Karpas-422 (cell line): ENCODE measurements around the gene FAM47E. TPM values are rescaled to one million over a fixed set of nuclear protein-coding genes. Genes with fewer than 3 reads are reported as not detected.
A peak's percentile ranks its signal among the peaks of the same experiment; 100 is the strongest.

Experiments used
- DNase-seq: peaks from one replicate; pipeline ENCODE4 v3.0.0-alpha.2; 2015
- H2AFZ ChIP-seq: fragments of 200-600 bp; sonication (generic); 2 replicates; pipeline ENCODE4 v1.6.1; 2014; ENCODE audit warnings: antibody characterized with exemption, low read length, mixed read lengths
- H3K27ac ChIP-seq: fragments of 200-600 bp; sonication (generic); 2 replicates; pipeline ENCODE4 v1.5.1; 2014; ENCODE audit warnings: mild to moderate bottlenecking, low read length, moderate library complexity
- H3K27me3 ChIP-seq: fragments of 200-600 bp; sonication (generic); 2 replicates; pipeline ENCODE4 v1.6.1; 2014; ENCODE audit warnings: low read length, mixed read lengths
- H3K36me3 ChIP-seq: fragments of 200-600 bp; sonication (generic); 2 replicates; pipeline ENCODE4 v1.6.1; 2014; ENCODE audit warnings: low read length, mixed read lengths; ENCODE audit not compliant: insufficient read depth
- H3K4me1 ChIP-seq: fragments of 200-600 bp; sonication (generic); 2 replicates; pipeline ENCODE4 v1.6.1; 2014; ENCODE audit warnings: mild to moderate bottlenecking, low read length, mixed read lengths
- H3K4me2 ChIP-seq: fragments of 200-600 bp; sonication (generic); 2 replicates; pipeline ENCODE4 v1.6.1; 2014; ENCODE audit warnings: low read length, low read depth, mild to moderate bottlenecking; ENCODE audit not compliant: poor library complexity, severe bottlenecking
- H3K4me3 ChIP-seq: fragments of 200-600 bp; sonication (generic); 2 replicates; pipeline ENCODE4 v1.5.1; 2014; ENCODE audit warnings: mild to moderate bottlenecking, antibody characterized with exemption, low read length, mixed read lengths
- H3K79me2 ChIP-seq: fragments of 200-600 bp; sonication (generic); 2 replicates; pipeline ENCODE4 v1.6.1; 2014; ENCODE audit warnings: mild to moderate bottlenecking, low read length, mixed read lengths
- H3K9ac ChIP-seq: fragments of 200-600 bp; sonication (generic); 2 replicates; pipeline ENCODE4 v1.6.0; 2014; ENCODE audit warnings: low read length
- H3K9me2 ChIP-seq: fragments of 200-600 bp; sonication (generic), shearing (Covaris generic); replicated peaks from 2 replicates; pipeline ENCODE4 v1.6.0; 2014; ENCODE audit warnings: mild to moderate bottlenecking, low read length, moderate library complexity; ENCODE audit not compliant: insufficient read depth
- H3K9me3 ChIP-seq: fragments of 300-700, 200-600 bp; sonication (generic); 2 replicates; pipeline ENCODE4 v1.6.1; 2014; ENCODE audit warnings: low read length, mixed read lengths
- H4K20me1 ChIP-seq: fragments of 200-600 bp; sonication (generic); 2 replicates; pipeline ENCODE4 v1.6.1; 2014; ENCODE audit warnings: mild to moderate bottlenecking, antibody characterized with exemption, low read length, low read depth; ENCODE audit not compliant: insufficient read depth
- total RNA-seq: library from RNA; depleted of rRNA; stranded (reverse); fragments of >200 nt; shearing (Covaris generic); gene quantifications from 2 replicates; pipeline ENCODE4 v1.2.3, GENCODE V29; 2014; ENCODE audit warnings: low replicate concordance

The FAM47E gene
- total RNA-seq, 1 experiment from 2014 or later: not detected

- Histone ChIP-seq H3K36me3 (no peaks in the 10 kb centered on the region), H2AFZ (no peak overlapping the region), H3K27me3 (no peaks in the 10 kb centered on the region), H3K9me2 (no peaks in the 10 kb centered on the region), H3K9me3 (no peaks in the 10 kb centered on the region), H3K9ac (no peak overlapping the region), H3K4me2 (no peak overlapping the region), H3K4me3 (no peak overlapping the region), H3K79me2 (no peaks in the 10 kb centered on the region), H4K20me1 (no peaks in the 10 kb centered on the region), H3K4me1 (peaks cover 17% of the 10 kb centered on the region), H3K27ac (no peak overlapping the region)
- no peak for DNase-seq
Measured at GRCh38 chr4:76209881-76210280, 41.6 kb upstream of the FAM47E start.

GRCh38 chr4:76210452-76210851, 41.1 kb upstream of the FAM47E start:
- Histone ChIP-seq H3K9ac (no peak overlapping the region), H3K4me1 (peaks cover 20% of the 10 kb centered on the region), H3K4me2 (no peak overlapping the region), H3K27ac (no peak overlapping the region), H3K79me2 (no peaks in the 10 kb centered on the region), H3K9me2 (no peaks in the 10 kb centered on the region), H3K4me3 (no peak overlapping the region), H4K20me1 (no peaks in the 10 kb centered on the region), H3K9me3 (no peaks in the 10 kb centered on the region), H3K36me3 (no peaks in the 10 kb centered on the region), H3K27me3 (no peaks in the 10 kb centered on the region), H2AFZ (no peak overlapping the region)
- no peak for DNase-seq

GRCh38 chr4:76211769-76212708, 39.5 kb upstream of the FAM47E start:
- H3K4me2 ChIP-seq: no peak overlapping the region
- H3K79me2 ChIP-seq: no peaks in the 10 kb centered on the region
- H3K4me3 ChIP-seq: no peak overlapping the region

DNA sequence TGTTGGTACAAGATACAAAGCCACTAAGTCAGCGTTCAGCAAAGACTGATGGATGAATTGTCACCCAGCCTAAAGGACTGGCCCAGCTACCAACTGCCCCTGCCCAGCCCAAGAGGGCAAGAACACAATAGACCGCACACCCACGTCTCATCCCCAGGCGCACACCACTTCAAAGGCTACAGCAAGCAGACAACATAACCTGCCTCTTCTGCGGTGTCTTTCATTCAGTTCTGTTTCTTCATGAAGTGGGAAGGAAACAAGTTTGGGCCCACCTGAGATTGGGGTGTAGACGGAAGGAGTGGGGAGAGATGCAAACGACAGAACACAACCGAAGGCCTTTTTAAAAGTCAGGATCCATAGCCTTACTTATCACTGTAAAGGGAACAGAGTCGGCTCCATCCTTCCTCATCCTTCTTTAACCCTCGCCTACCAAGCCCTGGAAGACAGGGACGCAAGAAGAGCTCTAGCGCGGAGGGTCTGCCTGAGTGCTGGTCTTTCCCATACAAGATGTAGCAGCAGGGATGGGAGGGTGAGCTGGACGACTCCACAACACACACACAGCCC, 38.6 kb upstream of the FAM47E start:
- no peak for DNase-seq
- no peaks in the 10 kb centered on the region for H3K27me3 ChIP-seq
- H3K9me2 ChIP-seq: no peaks in the 10 kb centered on the region
- no peak overlapping the region for H3K27ac ChIP-seq
- H3K79me2 ChIP-seq: no peaks in the 10 kb centered on the region
- H4K20me1 ChIP-seq: no peaks in the 10 kb centered on the region
- H3K4me2 ChIP-seq: peak overlapping the region; percentile 84
- no peaks in the 10 kb centered on the region for H3K36me3 ChIP-seq
- H3K4me1 ChIP-seq: peaks cover 20% of the 10 kb centered on the region
- H3K4me3 ChIP-seq: peak overlapping the region; percentile 71
- peak overlapping the region; percentile 76 for H3K9ac ChIP-seq
- H2AFZ ChIP-seq: 0 out of 2 replicates have a peak overlapping the region, but pooled peaks have one; percentile 50
- no peaks in the 10 kb centered on the region for H3K9me3 ChIP-seq

More at GRCh38 chr4:76211769-76212708, 39.5 kb upstream of the FAM47E start:
- no peaks in the 10 kb centered on the region for H3K9me3 ChIP-seq
- no peaks in the 10 kb centered on the region for H3K9me2 ChIP-seq
- no peaks in the 10 kb centered on the region for H4K20me1 ChIP-seq
- H3K27ac ChIP-seq: no peak overlapping the region
- no peaks in the 10 kb centered on the region for H3K36me3 ChIP-seq
- no peaks in the 10 kb centered on the region for H3K27me3 ChIP-seq
- no peak overlapping the region for H3K9ac ChIP-seq
- H2AFZ ChIP-seq: no peak overlapping the region
- peaks cover 20% of the 10 kb centered on the region for H3K4me1 ChIP-seq
- no peak for DNase-seq

- no peaks in the 10 kb centered on the region for H4K20me1 ChIP-seq
- peaks cover 20% of the 10 kb centered on the region for H3K4me1 ChIP-seq
- H3K9ac ChIP-seq: peak within 1 kb of the TSS; percentile 76
- H3K27ac ChIP-seq: no peak within 1 kb of the TSS
- peak within 1 kb of the TSS; percentile 71 for H3K4me3 ChIP-seq
- peak within 1 kb of the TSS; percentile 84 for H3K4me2 ChIP-seq
- DNase-seq: peak; percentile 78
- H3K36me3 ChIP-seq: no peaks in the 10 kb centered on the region
- H3K9me2 ChIP-seq: no peaks in the 10 kb centered on the region
- no peaks in the 10 kb centered on the region for H3K27me3 ChIP-seq
- H2AFZ ChIP-seq: peak within 1 kb of the TSS; percentile 97
- H3K9me3 ChIP-seq: no peaks in the 10 kb centered on the region
- H3K79me2 ChIP-seq: no peaks in the 10 kb centered on the region
Measured at GRCh38 chr4:76213415-76214176, 37.9 kb upstream of the FAM47E start, which contains the start of gene SCARB2. Gene SCARB2 (minus strand): TSS chr4:76213824. CDS start chr4:76213543, 281 bp downstream.

- Histone ChIP-seq H2AFZ (peak overlapping the region; percentile 97), H3K9me2 (no peaks in the 10 kb centered on the region), H3K27ac (no peak overlapping the region), H3K4me1 (peaks cover 20% of the 10 kb centered on the region), H4K20me1 (no peaks in the 10 kb centered on the region), H3K36me3 (no peaks in the 10 kb centered on the region), H3K9me3 (no peaks in the 10 kb centered on the region), H3K9ac (peak overlapping the region; percentile 76), H3K4me2 (peak overlapping the region; percentile 84), H3K4me3 (peak overlapping the region; percentile 71), H3K79me2 (no peaks in the 10 kb centered on the region), H3K27me3 (no peaks in the 10 kb centered on the region)
- DNase-seq: peak; percentile 41
Measured at GRCh38 chr4:76214177-76214675, 37.3 kb upstream of the FAM47E start.

GRCh38 chr4:76215077-76215476, 36.4 kb upstream of the FAM47E start:
- no peak overlapping the region for H2AFZ ChIP-seq
- H3K27me3 ChIP-seq: no peaks in the 10 kb centered on the region
- peaks cover 20% of the 10 kb centered on the region for H3K4me1 ChIP-seq
- H3K36me3 ChIP-seq: no peaks in the 10 kb centered on the region
- no peaks in the 10 kb centered on the region for H3K9me3 ChIP-seq
- no peak overlapping the region for H3K27ac ChIP-seq
- DNase-seq: no peak
- H3K79me2 ChIP-seq: no peaks in the 10 kb centered on the region
- peak overlapping the region; percentile 76; the same call in 1 of the 2 replicates for H3K9ac ChIP-seq
- no peaks in the 10 kb centered on the region for H3K9me2 ChIP-seq
- peak overlapping the region; percentile 71; the same call in 1 of the 2 replicates for H3K4me3 ChIP-seq
- peak overlapping the region; percentile 84 for H3K4me2 ChIP-seq
- H4K20me1 ChIP-seq: no peaks in the 10 kb centered on the region
